HEK293 (cell line): ENCODE data around the gene CHRD.

Experiments
- CTCF ChIP-seq: fragments of 450-650 bp; formaldehyde crosslinking; IDR thresholded peaks from 2 replicates; pipeline ENCODE4 v1.5.1; 2016; ENCODE audit warnings: missing biosample characterization, missing genetic modification characterization
- ELK4 ChIP-seq: IDR thresholded peaks from 2 replicates; pipeline ENCODE4 v1.6.1; 2011; ENCODE audit warnings: mild to moderate bottlenecking, low read depth, low read length, borderline replicate concordance
- TCF7L2 ChIP-seq: IDR thresholded peaks from 2 replicates; pipeline ENCODE4 v1.6.1; 2011; ENCODE audit warnings: low read depth, mild to moderate bottlenecking, inconsistent platforms, low read length, moderate library complexity, borderline replicate concordance
- ZBTB1 ChIP-seq: fragments of 450-650 bp; formaldehyde crosslinking; IDR thresholded peaks from 2 replicates; pipeline ENCODE4 v1.5.1; 2016; ENCODE audit warnings: missing biosample characterization, missing genetic modification characterization
- ZNF155 ChIP-seq: fragments of 450-650 bp; formaldehyde crosslinking; IDR thresholded peaks from 2 replicates; pipeline ENCODE4 v1.5.1; 2016; ENCODE audit warnings: missing biosample characterization, missing genetic modification characterization
- ZNF362 ChIP-seq: fragments of 450-650 bp; formaldehyde crosslinking; IDR thresholded peaks from 2 replicates; pipeline ENCODE4 v1.5.1; 2016; ENCODE audit warnings: missing biosample characterization, missing genetic modification characterization
- ZNF398 ChIP-seq: fragments of 450-650 bp; formaldehyde crosslinking; IDR thresholded peaks from 2 replicates; pipeline ENCODE4 v1.5.1; 2017; ENCODE audit warnings: missing biosample characterization, missing genetic modification characterization
- ZNF48 ChIP-seq: fragments of 450-650 bp; formaldehyde crosslinking; IDR thresholded peaks from 2 replicates; pipeline ENCODE4 v1.5.1; 2016; ENCODE audit warnings: missing biosample characterization, missing genetic modification characterization
- ZNF558 ChIP-seq: fragments of 450-650 bp; formaldehyde crosslinking; IDR thresholded peaks from 2 replicates; pipeline ENCODE4 v1.5.1; 2016; ENCODE audit warnings: missing biosample characterization, missing genetic modification characterization
- ZNF580 ChIP-seq: fragments of 450-650 bp; formaldehyde crosslinking; IDR thresholded peaks from 2 replicates; pipeline ENCODE4 v1.5.1; 2016; ENCODE audit warnings: missing biosample characterization, missing genetic modification characterization
- ZNF645 ChIP-seq: fragments of 450-650 bp; formaldehyde crosslinking; IDR thresholded peaks from 2 replicates; pipeline ENCODE4; 2016; ENCODE audit warnings: missing biosample characterization, missing genetic modification characterization
- ZNF677 ChIP-seq: fragments of 450-650 bp; IDR thresholded peaks from 2 replicates; pipeline ENCODE4 v1.5.0; 2018; ENCODE audit warnings: missing biosample characterization, mild to moderate bottlenecking, missing genetic modification characterization, moderate library complexity

- TF ChIP-seq TCF7L2 (no peak), ZNF398 (tag by site-specific recombination) (no peak), ZNF362 (tag by site-specific recombination) (no peak), ZNF48 (tag by site-specific recombination) (no peak), ELK4 (no peak), ZNF155 (tag by site-specific recombination) (no peak), ZNF580 (tag by site-specific recombination) (no peak), CTCF (tag by site-specific recombination) (no peak), ZBTB1 (tag by site-specific recombination) (no peak), ZNF677 (no peak), ZNF645 (no peak), ZNF558 (tag by site-specific recombination) (no peak)
Observed at GRCh38 chr3:184335291-184335660, 44.6 kb upstream of the CHRD start.
